NCI-H526 treated with DMSO at 0.1 percent for 48 hours (cell line): ENCODE results near the gene HSBP1.

ENCODE experiments used
- DNase-seq: peaks from one replicate; lab custom pipeline; 2025; lab: John Stamatoyannopoulos, UW

Gene HSBP1

GRCh38 chr16:83839561-83839960, 31.8 kb downstream of the HSBP1 start:
- no peak for DNase-seq

- no peak for DNase-seq
Observed at GRCh38 chr16:83840060-83840617, 32.4 kb downstream of the HSBP1 start.

GRCh38 chr16:83842291-83842690, 34.5 kb downstream of the HSBP1 start:
- DNase-seq = no peak

GRCh38 chr16:83842756-83843507, 35.2 kb downstream of the HSBP1 start:
- DNase-seq = no peak

- DNase-seq = no peak
Observed at GRCh38 chr16:83843657-83844056, 35.9 kb downstream of the HSBP1 start.

- no peak for DNase-seq
Observed at GRCh38 chr16:83845263-83845662, 37.5 kb downstream of the HSBP1 start.

- DNase-seq = no peak
Observed at GRCh38 chr16:83847371-83848225, 39.8 kb downstream of the HSBP1 start.

- no peak for DNase-seq
Observed at GRCh38 chr16:83849421-83849820, 41.6 kb downstream of the HSBP1 start.

- no peak for DNase-seq
Observed at GRCh38 chr16:83850947-83851346, 43.2 kb downstream of the HSBP1 start.

- no peak for DNase-seq
Observed at GRCh38 chr16:83851473-83851872, 43.7 kb downstream of the HSBP1 start.

GRCh38 chr16:83852774-83853173, 45.0 kb downstream of the HSBP1 start:
- no peak for DNase-seq

- no peak for DNase-seq
Observed at GRCh38 chr16:83853834-83854233, 46.1 kb downstream of the HSBP1 start.

- no peak for DNase-seq
Observed at GRCh38 chr16:83854420-83854819, 46.6 kb downstream of the HSBP1 start.

- DNase-seq = no peak
Observed at GRCh38 chr16:83856792-83857191, 49.0 kb downstream of the HSBP1 start.

- DNase-seq = no peak
Observed at GRCh38 chr16:83859265-83859664, 51.5 kb downstream of the HSBP1 start.

GRCh38 chr16:83862661-83863060, 54.9 kb downstream of the HSBP1 start:
- no peak for DNase-seq

GRCh38 chr16:83863682-83864081, 55.9 kb downstream of the HSBP1 start:
- no peak for DNase-seq
